ENCODE results near the gene DPP10. TPM values are rescaled to one million over a fixed set of nuclear protein-coding genes. Genes with fewer than 3 reads are reported as not detected.

DPP10 gene
- total and polyA plus RNA-seq, 2 of the 13 experiments (the other 11 are each of a cell fraction or from before 2014, with no cell fraction given), result 0.95 to 1.7 TPM

DNA sequence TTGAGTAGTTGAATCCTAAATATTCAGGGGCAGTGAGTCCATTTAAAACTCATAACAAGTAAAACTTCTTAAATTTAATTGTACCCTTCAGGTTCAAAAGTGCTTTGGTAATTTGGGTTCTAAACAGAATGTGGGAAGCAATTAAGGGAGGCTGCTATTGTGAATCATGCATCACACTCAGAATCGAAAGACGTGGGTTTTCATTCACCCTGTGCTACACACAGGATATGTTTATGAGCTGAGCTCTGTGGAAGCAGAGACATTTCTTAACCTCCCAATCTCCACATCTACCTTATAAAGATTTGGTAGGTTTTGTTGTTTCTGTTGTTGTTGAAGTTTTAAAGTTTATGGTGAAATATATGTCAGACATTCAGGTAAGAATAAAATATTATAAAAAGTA lies 633.4 kb downstream of the DPP10 start:
- Histone ChIP-seq H3K4me3 (replicated peaks in 1 of 3; ENCODE audit: insufficient read depth in 1 of 3, low read depth in 2 of 3, low read length in 3 of 3) (no peak overlapping the region), H3K9ac (ENCODE audit: insufficient read depth, low read depth, low read length) (no peak overlapping the region), H3K27me3 (ENCODE audit: control insufficient read depth in 1 of 2, insufficient read depth in 2 of 2, low read length in 2 of 2) (no peaks in the 10 kb centered on the region), H4K20me1 (ENCODE audit: insufficient read depth, low read length) (no peaks in the 10 kb centered on the region), H3K79me2 (ENCODE audit: insufficient read depth, low read length) (no peaks in the 10 kb centered on the region), H2AFZ (ENCODE audit: low read length) (no peak overlapping the region), H3K36me3 (replicated peaks in 1 of 2; ENCODE audit: control insufficient read depth in 1 of 2, insufficient read depth in 2 of 2, low read length in 2 of 2) (no peaks in the 10 kb centered on the region), H3K9me3 (ENCODE audit: low read length) (peaks cover 67% of the 10 kb centered on the region), H3K27ac (ENCODE audit: extremely low read length, insufficient read depth, low read length) (no peak overlapping the region), H3K4me1 (ENCODE audit: insufficient read depth, low read length) (no peaks in the 10 kb centered on the region), H3K4me2 (ENCODE audit: low read depth, low read length) (no peak overlapping the region)
- ChIA-PET POLR2A (no interaction called here), CTCF (ENCODE audit: low intra/inter-chr PET ratio, low total read pairs) (no interaction called here)
- intact Hi-C loops (cut with micrococcal nuclease; ENCODE audit: unreplicated experiment), result no loop called here
- DNase-seq (ENCODE audit: low spot score) (no peak), FAIRE-seq (no peak), ATAC-seq (no peak)
- no TSS peak for BruUV-seq (replicated peaks)
- in situ Hi-C loops (cut with HindIII; ENCODE audit: extremely low pct_ligation_motif_present, low pct_unique_long_range_greater_than_20kb), result no loop called here
- WGBS (ENCODE audit: low lambda C conversion rate), result 18% methylated on average over 2 of the region's 2 CpGs
- no peak for TF ChIP-seq XRCC5 (optimal IDR thresholded peaks at IDR 0.05; ENCODE audit: low read length)
- TF ChIP-seq ZNF512 (CRISPR knock-in tag; IDR thresholded peaks at IDR 0.05), result no peak
- no peak for TF ChIP-seq PHB2 (IDR thresholded peaks at IDR 0.05; ENCODE audit: partially characterized antibody)
- TF ChIP-seq ARHGAP35 (CRISPR knock-in tag; IDR thresholded peaks at IDR 0.05; ENCODE audit: borderline replicate concordance), result no peak
- TF ChIP-seq FOXK1 (CRISPR knock-in tag; IDR thresholded peaks at IDR 0.05; ENCODE audit: borderline replicate concordance, low read depth), result no peak
- TF ChIP-seq HIVEP1 (CRISPR knock-in tag; IDR thresholded peaks at IDR 0.05), result no peak
- no peak for TF ChIP-seq ZNF333 (CRISPR knock-in tag; IDR thresholded peaks at IDR 0.05; ENCODE audit: borderline replicate concordance)
- no peak for TF ChIP-seq TCF12 (IDR thresholded peaks at IDR 0.05)
- no peak for TF ChIP-seq TCF12 (CRISPR knock-in tag; IDR thresholded peaks at IDR 0.05)
- TF ChIP-seq PRDM10 (CRISPR knock-in tag; IDR thresholded peaks at IDR 0.05; ENCODE audit: low read depth), result no peak
- TF ChIP-seq, protein P1, sequence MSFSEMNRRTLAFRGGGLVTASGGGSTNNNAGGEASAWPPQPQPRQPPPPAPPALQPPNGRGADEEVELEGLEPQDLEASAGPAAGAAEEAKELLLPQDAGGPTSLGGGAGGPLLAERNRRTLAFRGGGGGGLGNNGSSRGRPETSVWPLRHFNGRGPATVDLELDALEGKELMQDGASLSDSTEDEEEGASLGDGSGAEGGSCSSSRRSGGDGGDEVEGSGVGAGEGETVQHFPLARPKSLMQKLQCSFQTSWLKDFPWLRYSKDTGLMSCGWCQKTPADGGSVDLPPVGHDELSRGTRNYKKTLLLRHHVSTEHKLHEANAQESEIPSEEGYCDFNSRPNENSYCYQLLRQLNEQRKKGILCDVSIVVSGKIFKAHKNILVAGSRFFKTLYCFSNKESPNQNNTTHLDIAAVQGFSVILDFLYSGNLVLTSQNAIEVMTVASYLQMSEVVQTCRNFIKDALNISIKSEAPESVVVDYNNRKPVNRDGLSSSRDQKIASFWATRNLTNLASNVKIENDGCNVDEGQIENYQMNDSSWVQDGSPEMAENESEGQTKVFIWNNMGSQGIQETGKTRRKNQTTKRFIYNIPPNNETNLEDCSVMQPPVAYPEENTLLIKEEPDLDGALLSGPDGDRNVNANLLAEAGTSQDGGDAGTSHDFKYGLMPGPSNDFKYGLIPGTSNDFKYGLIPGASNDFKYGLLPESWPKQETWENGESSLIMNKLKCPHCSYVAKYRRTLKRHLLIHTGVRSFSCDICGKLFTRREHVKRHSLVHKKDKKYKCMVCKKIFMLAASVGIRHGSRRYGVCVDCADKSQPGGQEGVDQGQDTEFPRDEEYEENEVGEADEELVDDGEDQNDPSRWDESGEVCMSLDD (CRISPR knock-in tag; IDR thresholded peaks at IDR 0.05; ENCODE audit: borderline replicate concordance), result no peak
- no peak for TF ChIP-seq ZBTB20 (CRISPR knock-in tag; IDR thresholded peaks at IDR 0.05; ENCODE audit: borderline replicate concordance, low read depth)
- TF ChIP-seq, protein P2, sequence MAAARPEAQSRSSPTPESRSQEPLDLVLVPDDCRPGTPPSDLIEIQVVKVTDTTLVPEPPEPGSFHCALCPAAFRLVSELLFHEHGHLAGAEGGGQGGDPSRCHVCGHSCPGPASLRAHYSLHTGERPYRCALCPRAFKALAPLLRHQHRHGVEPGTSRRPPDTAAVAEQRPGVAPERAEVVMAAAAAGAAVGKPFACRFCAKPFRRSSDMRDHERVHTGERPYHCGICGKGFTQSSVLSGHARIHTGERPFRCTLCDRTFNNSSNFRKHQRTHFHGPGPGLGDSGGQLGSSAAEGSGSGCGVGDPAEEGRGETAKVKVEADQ (CRISPR knock-in tag; IDR thresholded peaks at IDR 0.05; ENCODE audit: borderline replicate concordance), result no peak
- TF ChIP-seq ZNF788 (CRISPR knock-in tag; IDR thresholded peaks at IDR 0.05; ENCODE audit: borderline replicate concordance), result no peak
- TF ChIP-seq ZNF724P (CRISPR knock-in tag; IDR thresholded peaks at IDR 0.05; ENCODE audit: borderline replicate concordance), result no peak
- no peak for TF ChIP-seq ZNF629 (CRISPR knock-in tag; conservative IDR thresholded peaks at IDR 0.05)
- no peak for TF ChIP-seq JARID2 (CRISPR knock-in tag; IDR thresholded peaks at IDR 0.05; ENCODE audit: insufficient replicate concordance)

All from HepG2 (cell line).